ENCODE results near the gene NR5A2. TPM values are rescaled to one million over a fixed set of nuclear protein-coding genes. Genes with fewer than 3 reads are reported as not detected.

The NR5A2 gene
- total and polyA plus RNA-seq, 10 of the 15 experiments (the other 5 are each of a cell fraction or from before 2014, with no cell fraction given): 0.02 to 0.60 (median 0.15) TPM; not detected in 1

- Histone ChIP-seq H4K20me1 (ENCODE audit: control insufficient read depth, insufficient read depth) (no peaks in the 10 kb centered on the region), H3K79me2 (ENCODE audit: control insufficient read depth, insufficient read depth, low read length) (no peaks in the 10 kb centered on the region), H3K27ac (ENCODE audit: control insufficient read depth, insufficient read depth) (no peak overlapping the region), H3K4me1 (ENCODE audit: control insufficient read depth, insufficient read depth, low read length) (no peaks in the 10 kb centered on the region; the same call in 1 of the 2 replicates), H3K9ac (ENCODE audit: control insufficient read depth, insufficient read depth, low read length) (no peak overlapping the region), H3K9me3 (replicated peaks; ENCODE audit: control insufficient read depth, insufficient read depth, low read length) (no peaks in the 10 kb centered on the region), H3K4me2 (ENCODE audit: control insufficient read depth, insufficient read depth) (no peak overlapping the region), H2AFZ (ENCODE audit: control insufficient read depth, low read depth, low read length) (no peak overlapping the region), H3K36me3 (ENCODE audit: control insufficient read depth in 2 of 2, insufficient read depth in 2 of 2, low read length in 1 of 2) (no peaks in the 10 kb centered on the region), H3K4me3 (no peak overlapping the region), H3K27me3 (replicated peaks in 1 of 2; ENCODE audit: control insufficient read depth in 2 of 2, insufficient read depth in 2 of 2, low read length in 1 of 2) (no peaks in the 10 kb centered on the region; a peak in 1 of 4 replicates)
- intact Hi-C loops (cut with micrococcal nuclease; ENCODE audit: unreplicated experiment) (no loop called here), in situ Hi-C loops (cut with MboI) (no loop called here)
- DNase-seq (ENCODE audit: low read depth, low spot score): no peak
- ChIA-PET POLR2A (interaction anchor here (1.0 to 3.0 kb wide), 3 partner anchors 10 to 34 kb away, joined by 4 to 15 read pairs (median 7); no protein-coding TSS in a partner anchor), SMC1A (ENCODE audit: uncharacterized antibody, unreplicated experiment) (interaction anchor here (0.5 to 8.7 kb wide), 11 partner anchors 10 to 1141 kb away, joined by 3 to 89 read pairs (median 4); no protein-coding TSS in a partner anchor), RAD21 (ENCODE audit: unreplicated experiment) (interaction anchor here (0.5 to 5.5 kb wide), 6 partner anchors 11 to 141 kb away, joined by 3 to 41 read pairs (median 3); no protein-coding TSS in a partner anchor), CTCF (interaction anchor here (0.9 to 1.6 kb wide), 7 partner anchors 10 to 390 kb away, joined by 3 to 6 read pairs (median 3); no protein-coding TSS in a partner anchor)
- no TSS peak for BruUV-seq (replicated peaks)
- peak; percentile 82 for ATAC-seq
- 90% methylated on average over 3 of the region's 3 CpGs for WGBS (ENCODE audit: insufficient coverage, insufficient replicate concordance, low lambda C conversion rate, missing lambda C conversion rate)
- FAIRE-seq: no peak
- no peak for TF ChIP-seq ZZZ3 (IDR thresholded peaks at IDR 0.05; ENCODE audit: control insufficient read depth, insufficient read length, low read depth)
- TF ChIP-seq, protein P1, sequence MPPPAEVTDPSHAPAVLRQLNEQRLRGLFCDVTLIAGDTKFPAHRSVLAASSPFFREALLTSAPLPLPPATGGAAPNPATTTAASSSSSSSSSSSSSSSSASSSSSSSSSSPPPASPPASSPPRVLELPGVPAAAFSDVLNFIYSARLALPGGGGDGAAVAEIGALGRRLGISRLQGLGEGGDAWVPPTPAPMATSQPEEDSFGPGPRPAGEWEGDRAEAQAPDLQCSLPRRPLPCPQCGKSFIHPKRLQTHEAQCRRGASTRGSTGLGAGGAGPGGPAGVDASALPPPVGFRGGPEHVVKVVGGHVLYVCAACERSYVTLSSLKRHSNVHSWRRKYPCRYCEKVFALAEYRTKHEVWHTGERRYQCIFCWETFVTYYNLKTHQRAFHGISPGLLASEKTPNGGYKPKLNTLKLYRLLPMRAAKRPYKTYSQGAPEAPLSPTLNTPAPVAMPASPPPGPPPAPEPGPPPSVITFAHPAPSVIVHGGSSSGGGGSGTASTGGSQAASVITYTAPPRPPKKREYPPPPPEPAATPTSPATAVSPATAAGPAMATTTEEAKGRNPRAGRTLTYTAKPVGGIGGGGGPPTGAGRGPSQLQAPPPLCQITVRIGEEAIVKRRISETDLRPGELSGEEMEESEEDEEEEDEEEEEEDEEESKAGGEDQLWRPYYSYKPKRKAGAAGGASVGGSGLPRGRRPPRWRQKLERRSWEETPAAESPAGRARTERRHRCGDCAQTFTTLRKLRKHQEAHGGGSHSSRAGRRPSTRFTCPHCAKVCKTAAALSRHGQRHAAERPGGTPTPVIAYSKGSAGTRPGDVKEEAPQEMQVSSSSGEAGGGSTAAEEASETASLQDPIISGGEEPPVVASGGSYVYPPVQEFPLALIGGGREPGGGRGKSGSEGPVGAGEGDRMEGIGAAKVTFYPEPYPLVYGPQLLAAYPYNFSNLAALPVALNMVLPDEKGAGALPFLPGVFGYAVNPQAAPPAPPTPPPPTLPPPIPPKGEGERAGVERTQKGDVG (CRISPR knock-in tag; IDR thresholded peaks at IDR 0.05): no peak
- peak; percentile 83 for TF ChIP-seq MTA2 (IDR thresholded peaks at IDR 0.05; ENCODE audit: low read depth)
- TF ChIP-seq BHLHE40 (IDR thresholded peaks at IDR 0.05; ENCODE audit: borderline replicate concordance in 1 of 2, low read depth in 2 of 2, low read length in 1 of 2): peak in 1 of 2 experiments; percentile 16; a peak in 1 of 4 replicates
- TF ChIP-seq, protein P2, sequence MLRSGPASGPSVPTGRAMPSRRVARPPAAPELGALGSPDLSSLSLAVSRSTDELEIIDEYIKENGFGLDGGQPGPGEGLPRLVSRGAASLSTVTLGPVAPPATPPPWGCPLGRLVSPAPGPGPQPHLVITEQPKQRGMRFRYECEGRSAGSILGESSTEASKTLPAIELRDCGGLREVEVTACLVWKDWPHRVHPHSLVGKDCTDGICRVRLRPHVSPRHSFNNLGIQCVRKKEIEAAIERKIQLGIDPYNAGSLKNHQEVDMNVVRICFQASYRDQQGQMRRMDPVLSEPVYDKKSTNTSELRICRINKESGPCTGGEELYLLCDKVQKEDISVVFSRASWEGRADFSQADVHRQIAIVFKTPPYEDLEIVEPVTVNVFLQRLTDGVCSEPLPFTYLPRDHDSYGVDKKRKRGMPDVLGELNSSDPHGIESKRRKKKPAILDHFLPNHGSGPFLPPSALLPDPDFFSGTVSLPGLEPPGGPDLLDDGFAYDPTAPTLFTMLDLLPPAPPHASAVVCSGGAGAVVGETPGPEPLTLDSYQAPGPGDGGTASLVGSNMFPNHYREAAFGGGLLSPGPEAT (IDR thresholded peaks at IDR 0.05; ENCODE audit: low read depth): peak; percentile 34; the same call in 1 of the 2 replicates
- peak; percentile 87 for TF ChIP-seq DPF2 (IDR thresholded peaks at IDR 0.05)
- peak; percentile 37; the same call in 1 of the 2 replicates for TF ChIP-seq NR2F1 (conservative IDR thresholded peaks at IDR 0.05)
- no peak for TF ChIP-seq RCOR1 (conservative IDR thresholded peaks at IDR 0.05; ENCODE audit: low read depth, low read length)
- TF ChIP-seq ATF7 (IDR thresholded peaks at IDR 0.05; ENCODE audit: low read depth): peak; percentile 72
- TF ChIP-seq LARP7 (IDR thresholded peaks at IDR 0.05): no peak
- peak in 1 of 2 experiments; percentile 10; a peak in 2 of 4 replicates for TF ChIP-seq IKZF2 (IDR thresholded peaks at IDR 0.05)
- peak in 1 of 2 experiments; percentile 70; a peak in 1 of 4 replicates for TF ChIP-seq EP300 (IDR thresholded peaks at IDR 0.05; ENCODE audit: borderline replicate concordance in 1 of 2, control insufficient read depth in 1 of 2, low read depth in 2 of 2, low read length in 2 of 2)
- TF ChIP-seq PKNOX1 (IDR thresholded peaks at IDR 0.05): peak; percentile 92
- TF ChIP-seq, protein P3, sequence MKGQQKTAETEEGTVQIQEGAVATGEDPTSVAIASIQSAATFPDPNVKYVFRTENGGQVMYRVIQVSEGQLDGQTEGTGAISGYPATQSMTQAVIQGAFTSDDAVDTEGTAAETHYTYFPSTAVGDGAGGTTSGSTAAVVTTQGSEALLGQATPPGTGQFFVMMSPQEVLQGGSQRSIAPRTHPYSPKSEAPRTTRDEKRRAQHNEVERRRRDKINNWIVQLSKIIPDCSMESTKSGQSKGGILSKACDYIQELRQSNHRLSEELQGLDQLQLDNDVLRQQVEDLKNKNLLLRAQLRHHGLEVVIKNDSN (IDR thresholded peaks at IDR 0.05; ENCODE audit: borderline replicate concordance, extremely low read length, insufficient read depth, low read depth, low read length): no peak
- no peak for TF ChIP-seq RELA (IDR thresholded peaks at IDR 0.05; ENCODE audit: borderline replicate concordance, partially characterized antibody)
- TF ChIP-seq STAT3 (IDR thresholded peaks at IDR 0.05; ENCODE audit: low read depth, low read length): no peak
Observed at GRCh38 chr1:200118779-200119505, 91.4 kb downstream of the NR5A2 start.

Data from GM12878 (cell line).